ENCODE data around the gene GNG14.
"Not testable (repeated sequence)": the region's sequence is repeated elsewhere in the genome, so short reads cannot be mapped to it uniquely, and the experiment has no call there.

GNG14 gene

DNA sequence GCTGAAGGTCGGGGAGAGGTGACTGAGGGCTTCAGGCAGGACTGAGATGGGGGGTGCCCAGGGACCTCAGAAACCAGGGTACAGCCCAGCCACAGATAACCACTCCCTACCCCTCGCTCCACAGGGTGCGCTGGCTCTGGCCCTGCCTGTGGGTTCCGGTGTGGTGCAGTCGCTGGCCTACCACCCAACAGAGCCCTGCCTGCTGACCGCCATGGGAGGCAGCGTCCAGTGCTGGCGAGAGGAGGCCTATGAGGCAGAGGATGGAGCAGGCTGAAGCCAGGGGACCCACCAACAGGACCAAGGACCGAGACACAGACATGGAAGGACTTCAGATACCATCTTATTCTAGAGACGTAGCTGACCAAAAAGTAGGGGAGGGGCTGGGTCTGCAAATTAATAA lies 12.4 kb upstream of the GNG14 start:
- TF ChIP-seq, protein P1, sequence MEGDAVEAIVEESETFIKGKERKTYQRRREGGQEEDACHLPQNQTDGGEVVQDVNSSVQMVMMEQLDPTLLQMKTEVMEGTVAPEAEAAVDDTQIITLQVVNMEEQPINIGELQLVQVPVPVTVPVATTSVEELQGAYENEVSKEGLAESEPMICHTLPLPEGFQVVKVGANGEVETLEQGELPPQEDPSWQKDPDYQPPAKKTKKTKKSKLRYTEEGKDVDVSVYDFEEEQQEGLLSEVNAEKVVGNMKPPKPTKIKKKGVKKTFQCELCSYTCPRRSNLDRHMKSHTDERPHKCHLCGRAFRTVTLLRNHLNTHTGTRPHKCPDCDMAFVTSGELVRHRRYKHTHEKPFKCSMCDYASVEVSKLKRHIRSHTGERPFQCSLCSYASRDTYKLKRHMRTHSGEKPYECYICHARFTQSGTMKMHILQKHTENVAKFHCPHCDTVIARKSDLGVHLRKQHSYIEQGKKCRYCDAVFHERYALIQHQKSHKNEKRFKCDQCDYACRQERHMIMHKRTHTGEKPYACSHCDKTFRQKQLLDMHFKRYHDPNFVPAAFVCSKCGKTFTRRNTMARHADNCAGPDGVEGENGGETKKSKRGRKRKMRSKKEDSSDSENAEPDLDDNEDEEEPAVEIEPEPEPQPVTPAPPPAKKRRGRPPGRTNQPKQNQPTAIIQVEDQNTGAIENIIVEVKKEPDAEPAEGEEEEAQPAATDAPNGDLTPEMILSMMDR (IDR thresholded peaks at IDR 0.05; ENCODE audit: insufficient read depth, low read depth, low read length, missing control alignments), result no peak
- no peak overlapping the region for H3K4me3 ChIP-seq (ENCODE audit: low read length)
- no peak for DNase-seq (ENCODE audit: low read depth)

DNA sequence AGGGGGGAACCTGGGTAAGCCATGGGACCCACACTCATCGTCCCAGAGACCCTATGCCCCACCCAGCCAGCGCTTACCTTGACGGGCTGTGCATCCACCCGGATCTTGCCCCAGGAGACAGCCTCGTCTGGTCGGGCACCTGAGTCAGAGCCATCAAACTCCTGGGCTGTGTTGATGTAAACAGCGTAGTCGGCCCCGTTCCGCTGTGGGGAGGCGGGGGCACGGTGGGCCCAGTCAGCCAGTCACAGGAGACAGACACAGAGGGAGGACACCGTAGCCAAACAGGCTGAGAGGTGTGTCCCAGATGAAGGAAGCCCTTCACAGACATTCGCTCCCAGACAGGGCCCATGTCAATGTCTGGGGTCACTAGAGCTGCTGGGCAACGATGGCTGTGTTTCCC lies 11.9 kb upstream of the GNG14 start:
- TF ChIP-seq, protein P1 (IDR thresholded peaks at IDR 0.05; ENCODE audit: insufficient read depth, low read depth, low read length, missing control alignments), result no peak
- H3K4me3 ChIP-seq (ENCODE audit: low read length), result no peak overlapping the region
- DNase-seq (ENCODE audit: low read depth), result no peak

DNA sequence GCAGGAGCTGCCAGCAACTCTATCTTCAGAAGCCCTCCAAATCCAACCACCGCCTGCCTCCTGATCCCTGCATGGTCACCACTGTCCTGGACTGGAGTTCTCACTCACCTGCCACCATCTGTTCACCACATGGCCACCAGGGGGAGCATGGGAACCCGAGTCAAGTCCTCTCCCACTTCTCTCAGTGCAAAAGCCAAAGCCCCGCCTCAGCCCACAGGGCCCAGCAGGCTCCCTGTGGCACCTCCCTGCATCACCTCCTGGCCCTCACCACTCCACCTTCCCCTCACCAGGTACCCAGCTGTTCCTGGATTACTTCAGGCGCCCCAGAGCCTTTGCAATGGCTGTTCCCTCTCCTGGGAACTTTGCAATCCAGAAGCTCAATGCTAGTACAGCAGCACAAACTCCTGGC lies 11.4 kb upstream of the GNG14 start:
- peak; percentile 80 for DNase-seq (ENCODE audit: low read depth)
- TF ChIP-seq, protein P1 (IDR thresholded peaks at IDR 0.05; ENCODE audit: insufficient read depth, low read depth, low read length, missing control alignments), result peak; percentile 85

DNA sequence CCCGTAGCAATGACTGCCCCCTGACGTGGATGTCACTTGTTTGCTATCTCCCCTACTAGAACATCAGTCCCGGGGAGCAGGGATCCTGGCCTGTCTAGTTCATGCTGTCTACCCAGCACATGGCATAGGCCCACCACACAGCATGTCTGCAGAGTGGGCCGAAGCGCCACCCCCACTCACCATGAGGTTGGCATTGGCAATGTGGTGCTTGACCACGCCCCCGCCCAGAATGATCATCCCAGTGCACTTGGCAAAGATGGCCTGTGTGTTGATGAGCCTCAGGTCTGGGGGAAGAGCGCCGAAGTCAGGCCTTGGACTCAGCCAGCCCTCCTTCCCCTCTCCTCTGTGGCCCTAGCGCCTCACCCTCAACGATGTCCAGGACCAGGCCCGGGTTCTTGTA lies 10.9 kb upstream of the GNG14 start:
- TF ChIP-seq, protein P1 (IDR thresholded peaks at IDR 0.05; ENCODE audit: insufficient read depth, low read depth, low read length, missing control alignments), result no peak
- no peak for DNase-seq (ENCODE audit: low read depth)
- H3K4me3 ChIP-seq (ENCODE audit: low read length), result no peak overlapping the region

More for the DNA sequence above, 11.4 kb upstream of the GNG14 start:
- H3K4me3 ChIP-seq (ENCODE audit: low read length), result no peak overlapping the region

DNA sequence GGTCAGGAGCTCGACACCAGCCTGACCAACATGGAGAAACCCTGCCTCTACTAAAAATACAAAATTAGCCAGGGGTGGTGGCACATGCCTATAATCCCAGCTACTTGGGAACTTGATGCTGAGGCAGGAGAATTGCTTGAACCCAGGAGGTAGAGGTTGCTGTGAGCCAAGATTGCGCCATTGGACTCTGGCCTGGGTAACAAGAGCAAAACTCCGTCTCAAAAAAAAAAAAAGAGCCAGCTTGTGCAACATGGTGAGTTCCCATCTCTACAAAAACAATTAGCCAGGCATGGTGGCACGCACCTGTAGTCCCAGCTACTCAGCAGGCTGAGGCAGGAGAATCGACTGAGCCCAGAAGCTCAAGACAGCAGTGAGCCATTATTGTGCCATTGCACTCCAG lies 9.8 kb upstream of the GNG14 start:
- not testable (repeated sequence) for DNase-seq (ENCODE audit: low read depth); H3K4me3 ChIP-seq (ENCODE audit: low read length)

DNA sequence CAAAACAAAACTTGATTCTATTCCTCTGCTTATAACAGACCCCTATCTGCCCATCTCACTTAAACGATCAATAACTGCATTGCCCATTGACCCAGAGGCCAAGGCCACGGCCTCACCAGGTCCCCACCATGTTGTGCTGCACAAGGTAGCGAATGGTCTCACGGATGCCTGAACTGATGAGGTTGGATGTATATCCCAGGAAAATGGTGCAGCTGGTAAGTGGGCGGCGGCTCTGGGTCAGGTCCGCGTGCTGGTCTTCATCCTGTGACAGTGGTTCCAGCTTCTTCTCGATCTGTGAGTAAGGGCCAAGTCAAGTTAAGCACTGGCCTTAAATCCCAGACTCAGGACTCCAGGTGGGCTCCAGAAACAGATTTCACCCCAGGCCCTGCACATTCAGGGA lies 7.8 kb upstream of the GNG14 start:
- DNase-seq (ENCODE audit: low read depth), result no peak
- TF ChIP-seq, protein P1 (IDR thresholded peaks at IDR 0.05; ENCODE audit: insufficient read depth, low read depth, low read length, missing control alignments), result no peak
- no peak overlapping the region for H3K4me3 ChIP-seq (ENCODE audit: low read length)

DNA sequence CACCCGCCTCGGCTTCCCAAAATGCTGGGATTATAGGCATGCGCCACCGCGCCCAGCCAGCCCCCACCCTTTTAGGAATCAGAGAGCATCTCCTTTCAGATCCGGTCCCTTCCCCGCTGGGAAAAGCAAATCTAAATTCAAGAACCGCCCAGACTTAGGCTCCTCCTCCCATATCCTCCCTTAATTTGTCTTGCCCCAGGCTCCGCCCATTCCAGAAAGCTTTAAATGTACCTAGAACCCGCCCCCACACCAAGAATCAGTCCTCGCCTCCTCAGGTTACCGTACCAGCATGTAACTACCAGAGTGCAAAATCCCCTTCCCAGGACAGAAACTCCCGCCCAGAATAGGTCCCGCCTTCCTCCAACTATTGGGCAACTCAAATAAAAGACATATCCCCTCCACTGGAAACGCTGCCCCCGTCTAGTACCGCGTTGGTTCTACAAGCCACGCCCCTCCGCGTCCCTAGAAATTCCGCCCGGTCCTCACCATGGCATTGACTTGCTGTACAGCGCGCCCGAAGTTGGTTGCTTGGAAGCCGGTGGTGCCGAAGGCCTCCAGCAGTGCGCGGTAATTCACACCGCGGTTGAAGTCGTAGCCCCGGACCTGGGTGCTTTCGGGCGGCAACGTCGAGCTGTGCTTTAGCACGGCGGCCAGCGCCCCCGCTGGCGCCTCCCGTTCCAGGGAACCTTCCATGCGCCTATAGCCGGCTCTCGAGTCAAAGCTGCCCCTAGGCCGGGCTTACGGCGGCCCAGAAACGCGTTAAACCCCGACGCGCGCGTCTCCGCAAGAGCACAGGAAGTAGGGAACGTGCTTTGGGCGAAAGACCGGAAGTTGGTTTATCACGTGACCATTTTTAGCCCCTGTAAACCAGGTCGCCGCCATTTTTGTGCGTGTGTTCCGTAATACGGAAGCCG lies 6.5 kb upstream of the GNG14 start, which contains the start of gene DHPS:
DHPS (minus strand) TSS at position 807 of the 914 bp plus-strand sequence; CDS start at position 693, 114 bp downstream.
- peak within 1 kb of the TSS; percentile 97 for H3K4me3 ChIP-seq (ENCODE audit: low read length)
- TF ChIP-seq, protein P1 (IDR thresholded peaks at IDR 0.05; ENCODE audit: insufficient read depth, low read depth, low read length, missing control alignments), result no peak
- DNase-seq (ENCODE audit: low read depth), result peak; percentile 98
